ENCODE measurements around the gene RBM33.

DNA sequence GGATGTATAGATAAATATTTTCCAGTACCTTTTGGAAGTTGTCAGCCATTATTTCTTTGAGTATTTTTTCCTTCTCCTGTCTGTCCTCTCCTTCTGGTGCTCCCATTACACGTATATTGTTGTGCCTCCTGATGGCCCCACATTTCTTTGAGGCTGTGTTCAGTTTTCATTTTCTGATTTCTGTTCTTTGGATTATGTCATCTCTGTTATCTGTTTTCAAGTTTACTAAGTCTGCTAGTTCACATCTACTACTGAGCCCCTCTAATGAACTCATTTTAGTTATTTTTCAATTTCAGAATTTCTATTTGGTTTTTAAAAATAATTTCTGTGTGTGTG, 16.3 kb downstream of the RBM33 start:
- TF ChIP-seq MXI1 (IDR thresholded peaks at IDR 0.05; ENCODE audit: borderline replicate concordance, low read depth, low read length) (no peak), JUN (CRISPR knock-in tag; IDR thresholded peaks at IDR 0.05) (no peak), EZH2 (conservative IDR thresholded peaks at IDR 0.05; ENCODE audit: low read depth, low read length) (no peak), MAZ (IDR thresholded peaks at IDR 0.05; ENCODE audit: borderline replicate concordance, low read depth, low read length) (no peak), MAZ (CRISPR knock-in tag; IDR thresholded peaks at IDR 0.05; ENCODE audit: low read depth) (no peak), YEATS4 (CRISPR knock-in tag; IDR thresholded peaks at IDR 0.05; ENCODE audit: borderline replicate concordance) (no peak), REXO4 (CRISPR knock-in tag; IDR thresholded peaks at IDR 0.05; ENCODE audit: borderline replicate concordance) (no peak), TBL1XR1 (IDR thresholded peaks at IDR 0.05; ENCODE audit: borderline replicate concordance, low read length, partially characterized antibody) (no peak), TCF7 (IDR thresholded peaks at IDR 0.05; ENCODE audit: low read depth) (no peak), KAT8 (CRISPR knock-in tag; IDR thresholded peaks at IDR 0.05) (no peak), CBFB (CRISPR knock-in tag; IDR thresholded peaks at IDR 0.05) (no peak)
- TF ChIP-seq, protein P1, sequence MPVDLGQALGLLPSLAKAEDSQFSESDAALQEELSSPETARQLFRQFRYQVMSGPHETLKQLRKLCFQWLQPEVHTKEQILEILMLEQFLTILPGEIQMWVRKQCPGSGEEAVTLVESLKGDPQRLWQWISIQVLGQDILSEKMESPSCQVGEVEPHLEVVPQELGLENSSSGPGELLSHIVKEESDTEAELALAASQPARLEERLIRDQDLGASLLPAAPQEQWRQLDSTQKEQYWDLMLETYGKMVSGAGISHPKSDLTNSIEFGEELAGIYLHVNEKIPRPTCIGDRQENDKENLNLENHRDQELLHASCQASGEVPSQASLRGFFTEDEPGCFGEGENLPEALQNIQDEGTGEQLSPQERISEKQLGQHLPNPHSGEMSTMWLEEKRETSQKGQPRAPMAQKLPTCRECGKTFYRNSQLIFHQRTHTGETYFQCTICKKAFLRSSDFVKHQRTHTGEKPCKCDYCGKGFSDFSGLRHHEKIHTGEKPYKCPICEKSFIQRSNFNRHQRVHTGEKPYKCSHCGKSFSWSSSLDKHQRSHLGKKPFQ (CRISPR knock-in tag; IDR thresholded peaks at IDR 0.05; ENCODE audit: insufficient replicate concordance), result no peak
- TF ChIP-seq, protein P2, sequence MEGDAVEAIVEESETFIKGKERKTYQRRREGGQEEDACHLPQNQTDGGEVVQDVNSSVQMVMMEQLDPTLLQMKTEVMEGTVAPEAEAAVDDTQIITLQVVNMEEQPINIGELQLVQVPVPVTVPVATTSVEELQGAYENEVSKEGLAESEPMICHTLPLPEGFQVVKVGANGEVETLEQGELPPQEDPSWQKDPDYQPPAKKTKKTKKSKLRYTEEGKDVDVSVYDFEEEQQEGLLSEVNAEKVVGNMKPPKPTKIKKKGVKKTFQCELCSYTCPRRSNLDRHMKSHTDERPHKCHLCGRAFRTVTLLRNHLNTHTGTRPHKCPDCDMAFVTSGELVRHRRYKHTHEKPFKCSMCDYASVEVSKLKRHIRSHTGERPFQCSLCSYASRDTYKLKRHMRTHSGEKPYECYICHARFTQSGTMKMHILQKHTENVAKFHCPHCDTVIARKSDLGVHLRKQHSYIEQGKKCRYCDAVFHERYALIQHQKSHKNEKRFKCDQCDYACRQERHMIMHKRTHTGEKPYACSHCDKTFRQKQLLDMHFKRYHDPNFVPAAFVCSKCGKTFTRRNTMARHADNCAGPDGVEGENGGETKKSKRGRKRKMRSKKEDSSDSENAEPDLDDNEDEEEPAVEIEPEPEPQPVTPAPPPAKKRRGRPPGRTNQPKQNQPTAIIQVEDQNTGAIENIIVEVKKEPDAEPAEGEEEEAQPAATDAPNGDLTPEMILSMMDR (CRISPR knock-in tag; IDR thresholded peaks at IDR 0.05), result no peak
- TF ChIP-seq, protein P3, sequence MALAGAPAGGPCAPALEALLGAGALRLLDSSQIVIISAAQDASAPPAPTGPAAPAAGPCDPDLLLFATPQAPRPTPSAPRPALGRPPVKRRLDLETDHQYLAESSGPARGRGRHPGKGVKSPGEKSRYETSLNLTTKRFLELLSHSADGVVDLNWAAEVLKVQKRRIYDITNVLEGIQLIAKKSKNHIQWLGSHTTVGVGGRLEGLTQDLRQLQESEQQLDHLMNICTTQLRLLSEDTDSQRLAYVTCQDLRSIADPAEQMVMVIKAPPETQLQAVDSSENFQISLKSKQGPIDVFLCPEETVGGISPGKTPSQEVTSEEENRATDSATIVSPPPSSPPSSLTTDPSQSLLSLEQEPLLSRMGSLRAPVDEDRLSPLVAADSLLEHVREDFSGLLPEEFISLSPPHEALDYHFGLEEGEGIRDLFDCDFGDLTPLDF (CRISPR knock-in tag; IDR thresholded peaks at IDR 0.05), result no peak
